CD4-positive, alpha-beta T cell treated with Interleukin-2 at 100 ng/mL for 4 hours (primary cell): ENCODE measurements around the gene MYO18A.
A peak's percentile ranks its signal among the peaks of the same experiment; 100 is the strongest.

ENCODE experiments used
- DNase-seq: peaks from one replicate; pipeline ENCODE4 v3.0.0-alpha.2; 2020; ENCODE audit warnings: low spot score

Gene MYO18A

GRCh38 chr17:29048440-29049368 lies 131.5 kb downstream of the MYO18A start:
- no peak for DNase-seq

GRCh38 chr17:29046473-29046839 lies 133.7 kb downstream of the MYO18A start:
- no peak for DNase-seq

- no peak for DNase-seq
These were observed 134.3 kb downstream of the MYO18A start for GRCh38 chr17:29045734-29046472.

- no peak for DNase-seq
These were observed 135.2 kb downstream of the MYO18A start for GRCh38 chr17:29045026-29045425.

- no peak for DNase-seq
These were observed 136.6 kb downstream of the MYO18A start for GRCh38 chr17:29043539-29044145.

- peak; percentile 2 for DNase-seq
These were observed 137.3 kb downstream of the MYO18A start, which contains the start of gene PIPOX for GRCh38 chr17:29042679-29043538. PIPOX (plus strand) TSS chr17:29043141; CDS start chr17:29043226, 85 bp downstream.

GRCh38 chr17:29042026-29042678 lies 138.0 kb downstream of the MYO18A start:
- DNase-seq, result no peak

GRCh38 chr17:29041571-29041970 lies 138.6 kb downstream of the MYO18A start:
- DNase-seq, result no peak

GRCh38 chr17:29041091-29041490 lies 139.1 kb downstream of the MYO18A start:
- no peak for DNase-seq

GRCh38 chr17:29039764-29040598 lies 140.2 kb downstream of the MYO18A start:
- no peak for DNase-seq

GRCh38 chr17:29038085-29038795 lies 142.0 kb downstream of the MYO18A start:
- DNase-seq, result no peak

GRCh38 chr17:29037739-29038084 lies 142.5 kb downstream of the MYO18A start:
- DNase-seq, result no peak

GRCh38 chr17:29036584-29036983 lies 143.6 kb downstream of the MYO18A start:
- DNase-seq, result no peak

- no peak for DNase-seq
These were observed 145.7 kb downstream of the MYO18A start for GRCh38 chr17:29034510-29034909.

- DNase-seq, result no peak
These were observed 147.4 kb downstream of the MYO18A start for GRCh38 chr17:29032857-29033197.

- DNase-seq, result no peak
These were observed 148.0 kb downstream of the MYO18A start for GRCh38 chr17:29032013-29032856.

- no peak for DNase-seq
These were observed 148.7 kb downstream of the MYO18A start for GRCh38 chr17:29031488-29031887.

GRCh38 chr17:29024316-29024952 lies 155.8 kb downstream of the MYO18A start:
- no peak for DNase-seq
